ENCODE measurements around the gene MRPS6.

The MRPS6 gene

GRCh38 chr21:34046917-34047316, 26.5 kb upstream of the MRPS6 start:
- no peak for DNase-seq (ENCODE audit: low read depth)
- H3K4me3 ChIP-seq (replicated peaks; ENCODE audit: low read depth, low read length), result no peak overlapping the region
- TF ChIP-seq, protein P1, sequence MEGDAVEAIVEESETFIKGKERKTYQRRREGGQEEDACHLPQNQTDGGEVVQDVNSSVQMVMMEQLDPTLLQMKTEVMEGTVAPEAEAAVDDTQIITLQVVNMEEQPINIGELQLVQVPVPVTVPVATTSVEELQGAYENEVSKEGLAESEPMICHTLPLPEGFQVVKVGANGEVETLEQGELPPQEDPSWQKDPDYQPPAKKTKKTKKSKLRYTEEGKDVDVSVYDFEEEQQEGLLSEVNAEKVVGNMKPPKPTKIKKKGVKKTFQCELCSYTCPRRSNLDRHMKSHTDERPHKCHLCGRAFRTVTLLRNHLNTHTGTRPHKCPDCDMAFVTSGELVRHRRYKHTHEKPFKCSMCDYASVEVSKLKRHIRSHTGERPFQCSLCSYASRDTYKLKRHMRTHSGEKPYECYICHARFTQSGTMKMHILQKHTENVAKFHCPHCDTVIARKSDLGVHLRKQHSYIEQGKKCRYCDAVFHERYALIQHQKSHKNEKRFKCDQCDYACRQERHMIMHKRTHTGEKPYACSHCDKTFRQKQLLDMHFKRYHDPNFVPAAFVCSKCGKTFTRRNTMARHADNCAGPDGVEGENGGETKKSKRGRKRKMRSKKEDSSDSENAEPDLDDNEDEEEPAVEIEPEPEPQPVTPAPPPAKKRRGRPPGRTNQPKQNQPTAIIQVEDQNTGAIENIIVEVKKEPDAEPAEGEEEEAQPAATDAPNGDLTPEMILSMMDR (IDR thresholded peaks at IDR 0.05; ENCODE audit: low read length, missing control alignments), result no peak

DNA sequence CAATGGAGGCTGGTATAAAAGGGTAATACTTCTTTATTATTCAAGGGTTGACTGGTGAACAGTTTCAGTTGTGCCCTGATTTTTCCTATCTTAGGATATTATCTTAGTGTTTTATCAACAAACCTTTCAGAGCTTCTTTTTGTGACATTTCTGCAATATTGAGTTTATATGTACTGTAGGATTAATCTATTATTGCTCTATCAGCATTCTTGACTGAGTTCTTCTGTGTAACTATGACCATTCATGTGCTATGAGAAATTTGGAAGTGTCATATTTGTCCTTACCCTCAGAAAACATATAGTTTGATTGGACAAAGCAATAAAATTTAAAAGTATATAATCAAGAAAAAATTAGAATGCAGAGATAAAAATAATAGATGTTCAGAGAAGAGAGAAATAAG, 25.5 kb upstream of the MRPS6 start:
- TF ChIP-seq, protein P1 (IDR thresholded peaks at IDR 0.05; ENCODE audit: low read length, missing control alignments), result no peak
- DNase-seq (ENCODE audit: low read depth), result no peak

GRCh38 chr21:34052171-34052570, 21.2 kb upstream of the MRPS6 start:
- DNase-seq (ENCODE audit: low read depth), result no peak
- TF ChIP-seq, protein P1 (IDR thresholded peaks at IDR 0.05; ENCODE audit: low read length, missing control alignments), result no peak
- H3K4me3 ChIP-seq (replicated peaks; ENCODE audit: low read depth, low read length), result no peak overlapping the region

More for the DNA sequence above, 25.5 kb upstream of the MRPS6 start:
- no peak overlapping the region for H3K4me3 ChIP-seq (replicated peaks; ENCODE audit: low read depth, low read length)

GRCh38 chr21:34054259-34054658, 19.1 kb upstream of the MRPS6 start:
- TF ChIP-seq, protein P1 (IDR thresholded peaks at IDR 0.05; ENCODE audit: low read length, missing control alignments), result no peak
- no peak for DNase-seq (ENCODE audit: low read depth)
- H3K4me3 ChIP-seq (replicated peaks; ENCODE audit: low read depth, low read length), result no peak overlapping the region

GRCh38 chr21:34055615-34056014, 17.8 kb upstream of the MRPS6 start:
- TF ChIP-seq, protein P1 (IDR thresholded peaks at IDR 0.05; ENCODE audit: low read length, missing control alignments), result no peak
- H3K4me3 ChIP-seq (replicated peaks; ENCODE audit: low read depth, low read length), result no peak overlapping the region
- no peak for DNase-seq (ENCODE audit: low read depth)

DNA sequence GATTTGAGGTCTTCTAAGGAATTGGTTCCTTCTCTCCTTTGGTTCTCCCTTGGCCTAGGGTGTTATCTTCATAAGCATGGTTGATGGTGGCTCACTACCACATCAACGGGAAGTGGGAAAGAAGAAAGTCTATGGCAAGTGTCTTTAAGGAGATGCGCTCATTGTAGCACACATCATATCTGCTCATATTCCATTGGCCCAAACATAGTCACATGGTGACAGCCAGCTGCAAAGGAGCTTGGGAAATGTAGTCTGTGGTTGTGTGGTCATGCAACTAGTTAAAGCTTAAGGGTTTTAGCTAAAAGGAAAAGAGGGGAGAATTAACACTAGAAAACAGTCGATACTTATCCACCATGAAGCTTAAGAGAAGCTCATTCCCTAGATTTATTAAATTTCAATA, 11.4 kb upstream of the MRPS6 start:
- TF ChIP-seq, protein P1 (IDR thresholded peaks at IDR 0.05; ENCODE audit: low read length, missing control alignments), result no peak
- DNase-seq (ENCODE audit: low read depth), result peak; percentile 15
- H3K4me3 ChIP-seq (replicated peaks; ENCODE audit: low read depth, low read length), result no peak overlapping the region

DNA sequence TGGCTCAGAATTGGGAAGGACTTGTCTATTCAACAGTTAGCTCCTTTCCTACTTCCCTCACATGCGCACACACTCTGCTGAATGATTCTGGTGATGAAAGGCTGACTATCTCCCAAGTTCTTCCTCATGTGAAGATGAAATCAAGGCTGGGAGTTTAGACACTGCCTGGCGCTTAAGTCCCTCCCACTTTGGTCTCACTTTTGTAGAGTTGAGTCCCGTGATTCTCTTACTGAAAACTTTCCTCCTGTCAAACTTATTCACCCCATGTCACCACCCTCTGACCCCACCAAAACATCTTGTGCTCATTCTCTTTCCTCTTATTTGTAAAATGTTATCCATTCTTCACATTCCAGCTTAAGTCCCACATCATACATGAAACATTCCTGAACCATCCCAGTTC, 8.4 kb upstream of the MRPS6 start:
- no peak overlapping the region for H3K4me3 ChIP-seq (replicated peaks; ENCODE audit: low read depth, low read length)
- TF ChIP-seq, protein P1 (IDR thresholded peaks at IDR 0.05; ENCODE audit: low read length, missing control alignments), result no peak
- no peak for DNase-seq (ENCODE audit: low read depth)
